GM12878 (cell line): ENCODE results near the gene FAM83G. TPM values are rescaled to one million over a fixed set of nuclear protein-coding genes. Genes with fewer than 3 reads are reported as not detected.
A peak's percentile ranks its signal among the peaks of the same experiment; 100 is the strongest.

Experiments used
- CREM ChIP-seq: IDR thresholded peaks from 2 replicates; pipeline ENCODE4 v1.6.1; 2014; ENCODE audit warnings: antibody characterized with exemption, low read depth
- IKZF1 ChIP-seq: fragments of 450-650 bp; conservative IDR thresholded peaks from 2 replicates; pipeline ENCODE4 v1.6.1; 2017; ENCODE audit warnings: antibody characterized with exemption, mild to moderate bottlenecking
- NFIC ChIP-seq: IDR thresholded peaks from 2 replicates; pipeline ENCODE4 v1.6.1; 2012; ENCODE audit warnings: low read depth, mild to moderate bottlenecking, inconsistent platforms, low read length, moderate library complexity
- NR2C1 ChIP-seq: fragments of 450-650 bp; IDR thresholded peaks from 2 replicates; pipeline ENCODE4 v1.6.1; 2017; ENCODE audit warnings: antibody characterized with exemption, mild to moderate bottlenecking, moderate library complexity
- PAX5 ChIP-seq: IDR thresholded peaks from 2 replicates; pipeline ENCODE4 v1.6.1; 2011; ENCODE audit warnings: low read depth, low read length, borderline replicate concordance
- POLR2AphosphoS5 ChIP-seq: IDR thresholded peaks from 2 replicates; pipeline ENCODE4 v1.6.1; 2011; ENCODE audit warnings: mild to moderate bottlenecking, low read length, inconsistent platforms
- RFX5 ChIP-seq: IDR thresholded peaks from 2 replicates; pipeline ENCODE4 v1.6.1; 2011; ENCODE audit warnings: low read depth, low read length, improper control_type of control experiment
- STAT3 ChIP-seq: IDR thresholded peaks from 2 replicates; pipeline ENCODE4 v1.6.1; 2011; ENCODE audit warnings: low read depth, low read length, improper control_type of control experiment
- SUZ12 ChIP-seq: fragments of 200-600 bp; sonication (generic); IDR thresholded peaks from one replicate; pipeline ENCODE4 v1.6.1; 2018; ENCODE audit warnings: antibody characterized with exemption, mild to moderate bottlenecking; ENCODE audit not compliant: unreplicated experiment
- TBL1XR1 ChIP-seq: IDR thresholded peaks from 2 replicates; pipeline ENCODE4 v1.6.1; 2012; ENCODE audit warnings: low read depth, low read length, improper control_type of control experiment
- TCF12 ChIP-seq: IDR thresholded peaks from 2 replicates; pipeline ENCODE4 v1.6.1; 2011; ENCODE audit warnings: low read depth, mild to moderate bottlenecking, low read length
- TCF7 ChIP-seq: IDR thresholded peaks from 2 replicates; pipeline ENCODE4 v1.6.1; 2014; ENCODE audit warnings: antibody characterized with exemption, borderline replicate concordance
- polyA plus RNA-seq, 11 experiments: library from polyadenylated mRNA; depleted of rRNA in 4 of 11; unstranded in 6 of 11; stranded (reverse) in 5 of 11; fragments of >200 nt; fragmentation: Nextera tagmentation in 4 of 11; fragmentation: Illumina TruSeq in 1 of 11; extraction: Ambion mirVana in 4 of 11; extraction: Trizol in 1 of 11; gene quantifications; 1 replicate in 1 of 11; 2 replicates in 10 of 11; pipeline versions ENCODE4 v1.2.1 to v1.2.3, GENCODE V29; 2011 to 2016; ENCODE audit warnings: inconsistent platforms in 2 of 11, missing spikeins in 2 of 11, low read depth in 1 of 11
- total RNA-seq, 4 experiments: library from RNA; depleted of rRNA in 3 of 4; stranded (reverse); fragments of >200 nt in 3 of 4; fragmentation: Illumina TruSeq in 1 of 4; extraction: Trizol in 1 of 4; gene quantifications; 2 replicates each; pipeline versions ENCODE4 v1.2.1 to v1.2.3, GENCODE V29; 2013 to 2021
- TF ChIP-seq, protein P1 (sequence below): fragments of 450-650 bp; conservative IDR thresholded peaks from 2 replicates; pipeline ENCODE4 v1.6.1; 2017; ENCODE audit warnings: mild to moderate bottlenecking, moderate library complexity
- TF ChIP-seq, protein P2 (sequence below): fragments of 450-650 bp; IDR thresholded peaks from 2 replicates; pipeline ENCODE4 v1.6.1; 2017; ENCODE audit warnings: low read depth, mild to moderate bottlenecking, moderate library complexity
- TF ChIP-seq, protein P3 (sequence below): fragments of 450-650 bp; formaldehyde crosslinking; IDR thresholded peaks from 2 replicates; pipeline ENCODE4 v1.4.0; 2020; ENCODE audit warnings: mild to moderate bottlenecking, moderate library complexity
- TF ChIP-seq, protein P4 (sequence below): fragments of 450-650 bp; IDR thresholded peaks from 2 replicates; pipeline ENCODE4 v1.6.1; 2017; ENCODE audit warnings: borderline replicate concordance
- TF ChIP-seq, protein P5 (sequence below): fragments of 450-650 bp; IDR thresholded peaks from 2 replicates; pipeline ENCODE4 v1.6.1; 2017; ENCODE audit warnings: mild to moderate bottlenecking, moderate library complexity

The FAM83G gene
- total and polyA plus RNA-seq, 10 of the 15 experiments (the other 5 are each of a cell fraction or from before 2014, with no cell fraction given): 0.03 to 16.7 (median 6.5) TPM

DNA sequence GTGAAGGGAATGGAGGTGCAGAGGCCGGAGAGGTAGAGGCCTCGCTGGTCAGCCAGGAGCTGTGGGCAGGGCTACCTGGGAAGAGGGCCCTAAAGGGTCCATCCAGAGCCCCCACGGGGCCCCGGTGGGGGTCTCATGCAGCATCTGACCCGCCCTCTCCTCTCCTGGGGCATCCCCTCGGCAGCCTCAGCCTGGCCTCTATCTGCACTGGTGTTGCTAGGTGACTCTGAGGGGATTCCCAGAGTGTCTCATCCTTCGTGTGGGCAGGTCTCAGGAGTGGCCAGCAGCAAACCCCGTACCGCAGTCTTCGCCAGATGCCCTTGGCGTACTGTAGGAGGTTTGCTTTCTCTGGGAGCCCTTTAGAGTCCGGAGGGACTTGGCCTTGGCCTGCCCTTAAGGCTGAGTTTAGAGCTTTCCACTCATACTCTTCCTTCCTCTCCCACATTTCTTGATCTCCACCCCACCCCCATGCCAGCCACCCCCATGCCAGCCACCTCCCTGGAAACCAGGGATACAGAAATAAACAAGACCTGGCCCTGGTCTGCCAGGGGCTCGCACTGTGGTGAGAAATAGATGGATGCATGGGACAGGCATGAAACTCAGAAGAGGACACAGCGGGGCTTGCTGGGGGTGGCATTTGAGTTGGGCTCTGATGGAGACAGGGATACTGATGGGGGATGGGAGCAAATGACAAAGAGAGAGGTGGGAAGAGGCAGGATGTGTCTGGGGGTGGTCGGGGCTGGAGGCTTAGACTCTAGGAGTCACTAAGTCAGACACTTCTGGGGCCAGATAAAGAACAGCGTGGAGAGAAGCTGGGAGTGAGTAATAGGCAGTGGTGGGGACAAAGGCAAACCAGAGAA is 42.7 kb downstream of the FAM83G start (continued):
- TF ChIP-seq, protein P1, sequence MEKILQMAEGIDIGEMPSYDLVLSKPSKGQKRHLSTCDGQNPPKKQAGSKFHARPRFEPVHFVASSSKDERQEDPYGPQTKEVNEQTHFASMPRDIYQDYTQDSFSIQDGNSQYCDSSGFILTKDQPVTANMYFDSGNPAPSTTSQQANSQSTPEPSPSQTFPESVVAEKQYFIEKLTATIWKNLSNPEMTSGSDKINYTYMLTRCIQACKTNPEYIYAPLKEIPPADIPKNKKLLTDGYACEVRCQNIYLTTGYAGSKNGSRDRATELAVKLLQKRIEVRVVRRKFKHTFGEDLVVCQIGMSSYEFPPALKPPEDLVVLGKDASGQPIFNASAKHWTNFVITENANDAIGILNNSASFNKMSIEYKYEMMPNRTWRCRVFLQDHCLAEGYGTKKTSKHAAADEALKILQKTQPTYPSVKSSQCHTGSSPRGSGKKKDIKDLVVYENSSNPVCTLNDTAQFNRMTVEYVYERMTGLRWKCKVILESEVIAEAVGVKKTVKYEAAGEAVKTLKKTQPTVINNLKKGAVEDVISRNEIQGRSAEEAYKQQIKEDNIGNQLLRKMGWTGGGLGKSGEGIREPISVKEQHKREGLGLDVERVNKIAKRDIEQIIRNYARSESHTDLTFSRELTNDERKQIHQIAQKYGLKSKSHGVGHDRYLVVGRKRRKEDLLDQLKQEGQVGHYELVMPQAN: no peak
- TF ChIP-seq TCF7 (no peak), STAT3 (no peak), IKZF1 (peak; percentile 23; the same call in 1 of the 2 replicates), NFIC (no peak), CREM (no peak), TBL1XR1 (no peak), TCF12 (no peak), POLR2AphosphoS5 (no peak), PAX5 (no peak), NR2C1 (no peak), RFX5 (no peak), SUZ12 (no peak)
- TF ChIP-seq, protein P2, sequence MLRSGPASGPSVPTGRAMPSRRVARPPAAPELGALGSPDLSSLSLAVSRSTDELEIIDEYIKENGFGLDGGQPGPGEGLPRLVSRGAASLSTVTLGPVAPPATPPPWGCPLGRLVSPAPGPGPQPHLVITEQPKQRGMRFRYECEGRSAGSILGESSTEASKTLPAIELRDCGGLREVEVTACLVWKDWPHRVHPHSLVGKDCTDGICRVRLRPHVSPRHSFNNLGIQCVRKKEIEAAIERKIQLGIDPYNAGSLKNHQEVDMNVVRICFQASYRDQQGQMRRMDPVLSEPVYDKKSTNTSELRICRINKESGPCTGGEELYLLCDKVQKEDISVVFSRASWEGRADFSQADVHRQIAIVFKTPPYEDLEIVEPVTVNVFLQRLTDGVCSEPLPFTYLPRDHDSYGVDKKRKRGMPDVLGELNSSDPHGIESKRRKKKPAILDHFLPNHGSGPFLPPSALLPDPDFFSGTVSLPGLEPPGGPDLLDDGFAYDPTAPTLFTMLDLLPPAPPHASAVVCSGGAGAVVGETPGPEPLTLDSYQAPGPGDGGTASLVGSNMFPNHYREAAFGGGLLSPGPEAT: 0 out of 2 replicates have a peak, but pooled peaks have one; percentile 20
- TF ChIP-seq, protein P3, sequence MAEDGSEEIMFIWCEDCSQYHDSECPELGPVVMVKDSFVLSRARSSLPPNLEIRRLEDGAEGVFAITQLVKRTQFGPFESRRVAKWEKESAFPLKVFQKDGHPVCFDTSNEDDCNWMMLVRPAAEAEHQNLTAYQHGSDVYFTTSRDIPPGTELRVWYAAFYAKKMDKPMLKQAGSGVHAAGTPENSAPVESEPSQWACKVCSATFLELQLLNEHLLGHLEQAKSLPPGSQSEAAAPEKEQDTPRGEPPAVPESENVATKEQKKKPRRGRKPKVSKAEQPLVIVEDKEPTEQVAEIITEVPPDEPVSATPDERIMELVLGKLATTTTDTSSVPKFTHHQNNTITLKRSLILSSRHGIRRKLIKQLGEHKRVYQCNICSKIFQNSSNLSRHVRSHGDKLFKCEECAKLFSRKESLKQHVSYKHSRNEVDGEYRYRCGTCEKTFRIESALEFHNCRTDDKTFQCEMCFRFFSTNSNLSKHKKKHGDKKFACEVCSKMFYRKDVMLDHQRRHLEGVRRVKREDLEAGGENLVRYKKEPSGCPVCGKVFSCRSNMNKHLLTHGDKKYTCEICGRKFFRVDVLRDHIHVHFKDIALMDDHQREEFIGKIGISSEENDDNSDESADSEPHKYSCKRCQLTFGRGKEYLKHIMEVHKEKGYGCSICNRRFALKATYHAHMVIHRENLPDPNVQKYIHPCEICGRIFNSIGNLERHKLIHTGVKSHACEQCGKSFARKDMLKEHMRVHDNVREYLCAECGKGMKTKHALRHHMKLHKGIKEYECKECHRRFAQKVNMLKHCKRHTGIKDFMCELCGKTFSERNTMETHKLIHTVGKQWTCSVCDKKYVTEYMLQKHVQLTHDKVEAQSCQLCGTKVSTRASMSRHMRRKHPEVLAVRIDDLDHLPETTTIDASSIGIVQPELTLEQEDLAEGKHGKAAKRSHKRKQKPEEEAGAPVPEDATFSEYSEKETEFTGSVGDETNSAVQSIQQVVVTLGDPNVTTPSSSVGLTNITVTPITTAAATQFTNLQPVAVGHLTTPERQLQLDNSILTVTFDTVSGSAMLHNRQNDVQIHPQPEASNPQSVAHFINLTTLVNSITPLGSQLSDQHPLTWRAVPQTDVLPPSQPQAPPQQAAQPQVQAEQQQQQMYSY (CRISPR knock-in tag): no peak
- TF ChIP-seq, protein P4, sequence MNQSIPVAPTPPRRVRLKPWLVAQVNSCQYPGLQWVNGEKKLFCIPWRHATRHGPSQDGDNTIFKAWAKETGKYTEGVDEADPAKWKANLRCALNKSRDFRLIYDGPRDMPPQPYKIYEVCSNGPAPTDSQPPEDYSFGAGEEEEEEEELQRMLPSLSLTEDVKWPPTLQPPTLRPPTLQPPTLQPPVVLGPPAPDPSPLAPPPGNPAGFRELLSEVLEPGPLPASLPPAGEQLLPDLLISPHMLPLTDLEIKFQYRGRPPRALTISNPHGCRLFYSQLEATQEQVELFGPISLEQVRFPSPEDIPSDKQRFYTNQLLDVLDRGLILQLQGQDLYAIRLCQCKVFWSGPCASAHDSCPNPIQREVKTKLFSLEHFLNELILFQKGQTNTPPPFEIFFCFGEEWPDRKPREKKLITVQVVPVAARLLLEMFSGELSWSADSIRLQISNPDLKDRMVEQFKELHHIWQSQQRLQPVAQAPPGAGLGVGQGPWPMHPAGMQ: no peak
- TF ChIP-seq, protein P5, sequence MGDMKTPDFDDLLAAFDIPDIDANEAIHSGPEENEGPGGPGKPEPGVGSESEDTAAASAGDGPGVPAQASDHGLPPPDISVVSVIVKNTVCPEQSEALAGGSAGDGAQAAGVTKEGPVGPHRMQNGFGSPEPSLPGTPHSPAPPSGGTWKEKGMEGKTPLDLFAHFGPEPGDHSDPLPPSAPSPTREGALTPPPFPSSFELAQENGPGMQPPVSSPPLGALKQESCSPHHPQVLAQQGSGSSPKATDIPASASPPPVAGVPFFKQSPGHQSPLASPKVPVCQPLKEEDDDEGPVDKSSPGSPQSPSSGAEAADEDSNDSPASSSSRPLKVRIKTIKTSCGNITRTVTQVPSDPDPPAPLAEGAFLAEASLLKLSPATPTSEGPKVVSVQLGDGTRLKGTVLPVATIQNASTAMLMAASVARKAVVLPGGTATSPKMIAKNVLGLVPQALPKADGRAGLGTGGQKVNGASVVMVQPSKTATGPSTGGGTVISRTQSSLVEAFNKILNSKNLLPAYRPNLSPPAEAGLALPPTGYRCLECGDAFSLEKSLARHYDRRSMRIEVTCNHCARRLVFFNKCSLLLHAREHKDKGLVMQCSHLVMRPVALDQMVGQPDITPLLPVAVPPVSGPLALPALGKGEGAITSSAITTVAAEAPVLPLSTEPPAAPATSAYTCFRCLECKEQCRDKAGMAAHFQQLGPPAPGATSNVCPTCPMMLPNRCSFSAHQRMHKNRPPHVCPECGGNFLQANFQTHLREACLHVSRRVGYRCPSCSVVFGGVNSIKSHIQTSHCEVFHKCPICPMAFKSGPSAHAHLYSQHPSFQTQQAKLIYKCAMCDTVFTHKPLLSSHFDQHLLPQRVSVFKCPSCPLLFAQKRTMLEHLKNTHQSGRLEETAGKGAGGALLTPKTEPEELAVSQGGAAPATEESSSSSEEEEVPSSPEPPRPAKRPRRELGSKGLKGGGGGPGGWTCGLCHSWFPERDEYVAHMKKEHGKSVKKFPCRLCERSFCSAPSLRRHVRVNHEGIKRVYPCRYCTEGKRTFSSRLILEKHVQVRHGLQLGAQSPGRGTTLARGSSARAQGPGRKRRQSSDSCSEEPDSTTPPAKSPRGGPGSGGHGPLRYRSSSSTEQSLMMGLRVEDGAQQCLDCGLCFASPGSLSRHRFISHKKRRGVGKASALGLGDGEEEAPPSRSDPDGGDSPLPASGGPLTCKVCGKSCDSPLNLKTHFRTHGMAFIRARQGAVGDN: no peak
